Ovary (tissue), 3 donors: ENCODE data around the gene ZNF518A.

Source experiments
- CTCF ChIP-seq, 3 donors: fragments of 450-650 bp in 2 of 3; fragments of 200-600 bp in 1 of 3; IDR thresholded peaks; one replicate each; pipeline versions ENCODE4 v1.5.1 to v1.8.0; 2016 to 2022; ENCODE audit warnings: antibody characterized with exemption in 3 of 3, mild to moderate bottlenecking in 1 of 3
- EP300 ChIP-seq: sonication (generic); formaldehyde crosslinking; IDR thresholded peaks from one replicate; pipeline ENCODE4 v1.6.1; 2017; ENCODE audit warnings: antibody characterized with exemption
- POLR2A ChIP-seq: fragments of 450-650 bp; IDR thresholded peaks from one replicate; pipeline ENCODE4 v1.6.1; 2017; ENCODE audit warnings: antibody characterized with exemption, mild to moderate bottlenecking, moderate library complexity
- donor health status: DM: no; HTN: no; CAD: no.

DNA sequence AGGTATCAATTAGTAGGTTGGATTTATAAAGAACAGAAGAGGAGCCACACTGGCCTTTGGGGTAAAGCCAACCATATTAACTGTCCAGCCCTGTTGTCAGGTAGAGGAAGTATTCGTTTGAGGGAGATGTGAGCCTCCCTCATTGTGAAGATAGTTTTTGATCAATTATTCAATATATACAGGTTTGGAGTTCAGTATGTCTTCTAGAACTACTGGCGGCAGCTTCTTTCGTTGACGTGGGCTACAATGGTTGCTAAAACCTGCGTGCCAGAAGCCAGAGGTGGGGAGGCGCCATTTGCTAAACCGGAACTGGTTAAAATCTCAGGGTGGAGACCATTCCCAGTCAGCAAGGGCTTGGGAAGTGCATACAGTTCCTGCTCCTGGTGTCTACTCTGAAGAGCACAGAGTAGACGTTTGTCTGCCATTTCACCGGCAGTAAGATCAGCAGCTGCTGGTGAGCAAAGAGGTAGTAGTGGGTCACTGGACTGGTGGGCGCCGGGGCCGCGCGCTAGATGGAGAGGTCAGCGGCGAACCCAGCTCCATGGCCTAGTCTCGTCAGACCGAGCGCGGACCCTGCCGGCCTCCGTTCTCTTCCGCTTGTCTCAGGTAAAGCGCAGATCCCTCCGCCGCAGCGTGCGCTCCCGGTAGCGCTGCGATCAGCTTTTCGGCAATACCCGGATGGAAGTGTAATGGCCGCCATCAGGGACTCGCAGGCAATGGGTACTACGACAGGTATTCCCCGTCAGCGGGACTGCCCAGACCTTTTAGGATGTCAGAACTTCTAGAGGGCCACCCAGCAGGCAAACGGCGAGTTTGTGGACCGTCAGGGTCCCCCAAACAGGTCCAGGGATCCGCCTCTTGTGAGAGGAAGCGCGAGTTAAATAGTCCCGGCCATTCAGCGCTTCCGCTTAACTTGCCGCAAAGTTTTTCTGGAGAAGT is at the start of gene ZNF518A:
- TF ChIP-seq CTCF (IDR thresholded peaks at IDR 0.05) (peak in 1 of 3 donors; percentile 6), POLR2A (peak; percentile 15), EP300 (no peak)
